DOHH2 (cell line): Measurements from ENCODE around the gene ZNF81.
A peak's percentile ranks its signal among the peaks of the same experiment; 100 is the strongest.
"Not testable (repeated sequence)": the region's sequence is repeated elsewhere in the genome, so short reads cannot be mapped to it uniquely, and the experiment has no call there.

Source experiments
- H3F3A ChIP-seq: fragments of 200-600 bp; sonication (generic), shearing (Covaris generic); 2 replicates; pipeline ENCODE4 v1.6.0; 2016; ENCODE audit warnings: antibody characterized with exemption, mild to moderate bottlenecking; ENCODE audit not compliant: control insufficient read depth, insufficient read depth
- H3K27ac ChIP-seq: fragments of 200-600 bp; sonication (generic); 2 replicates; pipeline ENCODE4 v1.5.1; 2014; ENCODE audit warnings: low read depth, mild to moderate bottlenecking, low read length, moderate library complexity
- H3K27me3 ChIP-seq: fragments of 200-600 bp; sonication (generic); 2 replicates; pipeline ENCODE4 v1.6.1; 2014; ENCODE audit warnings: mild to moderate bottlenecking, low read length, mixed read lengths; ENCODE audit not compliant: control insufficient read depth
- H3K36me3 ChIP-seq: fragments of 200-600 bp; sonication (generic); 2 replicates; pipeline ENCODE4 v1.6.1; 2014; ENCODE audit warnings: mild to moderate bottlenecking, low read length, moderate library complexity, mixed read lengths; ENCODE audit not compliant: control insufficient read depth
- H3K4me1 ChIP-seq: fragments of 200-600 bp; sonication (generic); 2 replicates; pipeline ENCODE4 v1.6.1; 2014; ENCODE audit warnings: mild to moderate bottlenecking, low read length, mixed read lengths; ENCODE audit not compliant: control insufficient read depth
- H3K4me2 ChIP-seq: fragments of 200-600 bp; sonication (generic); 2 replicates; pipeline ENCODE4 v1.6.0; 2014; ENCODE audit warnings: mild to moderate bottlenecking, low read length, moderate library complexity
- H3K4me3 ChIP-seq: fragments of 200-600 bp; sonication (generic); 2 replicates; pipeline ENCODE4 v1.5.1; 2014; ENCODE audit warnings: mild to moderate bottlenecking, low read length, mixed read lengths
- H3K79me2 ChIP-seq: fragments of 200-600 bp; sonication (generic); 2 replicates; pipeline ENCODE4 v1.6.1; 2014; ENCODE audit warnings: mild to moderate bottlenecking, low read length, mixed read lengths; ENCODE audit not compliant: control insufficient read depth
- H3K9me2 ChIP-seq: fragments of 200-600 bp; sonication (generic); replicated peaks from 2 replicates; pipeline ENCODE4 v1.6.1; 2014; ENCODE audit warnings: mild to moderate bottlenecking, low read length, mixed read lengths; ENCODE audit not compliant: control insufficient read depth
- H3K9me3 ChIP-seq: fragments of 200-600 bp; sonication (generic); 2 replicates; pipeline ENCODE4 v1.6.1; 2014; ENCODE audit warnings: antibody characterized with exemption, low read length, mixed read lengths; ENCODE audit not compliant: control insufficient read depth, insufficient read depth
- H4K20me1 ChIP-seq: fragments of 200-600 bp; sonication (generic); 2 replicates; pipeline ENCODE4 v1.6.0; 2014; ENCODE audit warnings: low read depth, mild to moderate bottlenecking, antibody characterized with exemption, low read length, moderate library complexity; ENCODE audit not compliant: control insufficient read depth, insufficient read depth
- CTCF ChIP-seq: fragments of 200-600 bp; sonication (generic); IDR thresholded peaks from one replicate; pipeline ENCODE4 v1.5.1; 2014; ENCODE audit warnings: antibody characterized with exemption, mild to moderate bottlenecking, low read depth, low read length; ENCODE audit not compliant: poor library complexity, severe bottlenecking
- EZH2phosphoT487 ChIP-seq: fragments of 200-600 bp; sonication (generic); IDR thresholded peaks from 2 replicates; pipeline ENCODE4 v1.6.1; 2017; ENCODE audit warnings: borderline replicate concordance, mild to moderate bottlenecking, antibody characterized with exemption, low read length, moderate library complexity, mixed read lengths

Gene ZNF81

GRCh38 chrX:47849778-47850177 lies 13.1 kb downstream of the ZNF81 start:
- peaks cover 10% of the 10 kb centered on the region for H3K4me1 ChIP-seq
- H3K79me2 ChIP-seq = no peaks in the 10 kb centered on the region
- H3K27ac ChIP-seq = no peak overlapping the region
- no peaks in the 10 kb centered on the region for H4K20me1 ChIP-seq
- H3K4me3 ChIP-seq = no peak overlapping the region
- H3F3A ChIP-seq = no peaks in the 10 kb centered on the region
- H3K9me2 ChIP-seq = no peaks in the 10 kb centered on the region
- 0 out of 2 replicates have a peak overlapping the region, but pooled peaks have one; percentile 16 for H3K4me2 ChIP-seq
- H3K36me3 ChIP-seq = peaks cover 8% of the 10 kb centered on the region; the same call in 1 of the 2 replicates
- no peak for TF ChIP-seq EZH2phosphoT487
- TF ChIP-seq CTCF = no peak
- no peaks in the 10 kb centered on the region for H3K27me3 ChIP-seq
- no peaks in the 10 kb centered on the region for H3K9me3 ChIP-seq

- H4K20me1 ChIP-seq, H3K79me2 ChIP-seq, H3K4me3 ChIP-seq, H3K27ac ChIP-seq, H3K4me2 ChIP-seq, H3K9me2 ChIP-seq, H3K9me3 ChIP-seq, H3K27me3 ChIP-seq, H3F3A ChIP-seq, H3K36me3 ChIP-seq: not testable (repeated sequence)
- H3K4me1 ChIP-seq = peaks cover 10% of the 10 kb centered on the region
These were observed 13.7 kb downstream of the ZNF81 start for GRCh38 chrX:47850389-47850788.

- Histone ChIP-seq H3K36me3 (peaks cover 8% of the 10 kb centered on the region; the same call in 1 of the 2 replicates), H3K79me2 (no peaks in the 10 kb centered on the region), H4K20me1 (no peaks in the 10 kb centered on the region), H3K4me1 (peaks cover 10% of the 10 kb centered on the region), H3F3A (no peaks in the 10 kb centered on the region), H3K9me2 (no peaks in the 10 kb centered on the region), H3K4me3 (no peak overlapping the region), H3K4me2 (no peak overlapping the region), H3K9me3 (no peaks in the 10 kb centered on the region), H3K27ac (no peak overlapping the region), H3K27me3 (no peaks in the 10 kb centered on the region)
- TF ChIP-seq CTCF = no peak
- TF ChIP-seq EZH2phosphoT487 = no peak
These were observed 14.2 kb downstream of the ZNF81 start for GRCh38 chrX:47850901-47851300.

- no peak overlapping the region for H3K4me2 ChIP-seq
- no peak overlapping the region for H3K27ac ChIP-seq
- peaks cover 3% of the 10 kb centered on the region; the same call in 1 of the 2 replicates for H3K36me3 ChIP-seq
- H3K9me3 ChIP-seq = no peaks in the 10 kb centered on the region
- H3K4me1 ChIP-seq = peaks cover 6% of the 10 kb centered on the region
- H3K9me2 ChIP-seq = no peaks in the 10 kb centered on the region
- no peaks in the 10 kb centered on the region for H3K27me3 ChIP-seq
- H3K4me3 ChIP-seq = no peak overlapping the region
- H4K20me1 ChIP-seq = no peaks in the 10 kb centered on the region
- no peaks in the 10 kb centered on the region for H3K79me2 ChIP-seq
- peak; percentile 37 for TF ChIP-seq CTCF
- TF ChIP-seq EZH2phosphoT487 = no peak
- H3F3A ChIP-seq = no peaks in the 10 kb centered on the region
These were observed 17.8 kb downstream of the ZNF81 start for GRCh38 chrX:47854474-47854873.
